Panc1 (cell line): ENCODE measurements around the gene OSTF1.

Experiments used
- POLR2AphosphoS5 ChIP-seq: IDR thresholded peaks from 2 replicates; pipeline ENCODE4 v1.6.1; 2012; ENCODE audit warnings: mild to moderate bottlenecking, low read depth, low read length, moderate library complexity
- TF ChIP-seq, protein P1 (sequence below): fragments of 450-650 bp; IDR thresholded peaks from 2 replicates; pipeline ENCODE4 v1.5.1; 2017; ENCODE audit warnings: mild to moderate bottlenecking
- TF ChIP-seq, protein P2 (sequence below), 2 experiments: IDR thresholded peaks; 2 replicates each; pipeline ENCODE4 v1.6.1; 2011 to 2012; ENCODE audit warnings: low read depth in 2 of 2, control low read depth in 1 of 2, low read length in 1 of 2, mild to moderate bottlenecking in 1 of 2, moderate library complexity in 1 of 2; ENCODE audit not compliant: insufficient read depth in 1 of 2

DNA sequence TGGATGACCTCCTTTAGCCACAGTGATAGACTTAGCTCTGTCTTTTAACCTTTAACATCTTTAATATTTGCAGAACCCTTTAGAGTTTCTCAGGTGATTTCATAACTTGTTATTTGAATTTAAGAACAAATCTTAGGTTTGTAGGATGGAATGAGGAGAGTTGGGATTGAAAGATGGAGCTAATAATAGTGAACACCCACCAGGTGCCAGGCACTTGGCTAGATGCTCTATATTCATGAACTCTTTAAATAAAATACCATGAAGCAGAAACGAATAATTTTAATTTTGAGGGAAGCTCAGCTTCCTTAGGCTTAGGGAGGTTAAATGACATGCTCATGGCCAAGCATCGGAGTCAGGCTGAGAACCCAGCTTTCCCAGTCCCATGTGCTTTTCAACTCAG is 40.8 kb upstream of the OSTF1 start:
- TF ChIP-seq, protein P1, sequence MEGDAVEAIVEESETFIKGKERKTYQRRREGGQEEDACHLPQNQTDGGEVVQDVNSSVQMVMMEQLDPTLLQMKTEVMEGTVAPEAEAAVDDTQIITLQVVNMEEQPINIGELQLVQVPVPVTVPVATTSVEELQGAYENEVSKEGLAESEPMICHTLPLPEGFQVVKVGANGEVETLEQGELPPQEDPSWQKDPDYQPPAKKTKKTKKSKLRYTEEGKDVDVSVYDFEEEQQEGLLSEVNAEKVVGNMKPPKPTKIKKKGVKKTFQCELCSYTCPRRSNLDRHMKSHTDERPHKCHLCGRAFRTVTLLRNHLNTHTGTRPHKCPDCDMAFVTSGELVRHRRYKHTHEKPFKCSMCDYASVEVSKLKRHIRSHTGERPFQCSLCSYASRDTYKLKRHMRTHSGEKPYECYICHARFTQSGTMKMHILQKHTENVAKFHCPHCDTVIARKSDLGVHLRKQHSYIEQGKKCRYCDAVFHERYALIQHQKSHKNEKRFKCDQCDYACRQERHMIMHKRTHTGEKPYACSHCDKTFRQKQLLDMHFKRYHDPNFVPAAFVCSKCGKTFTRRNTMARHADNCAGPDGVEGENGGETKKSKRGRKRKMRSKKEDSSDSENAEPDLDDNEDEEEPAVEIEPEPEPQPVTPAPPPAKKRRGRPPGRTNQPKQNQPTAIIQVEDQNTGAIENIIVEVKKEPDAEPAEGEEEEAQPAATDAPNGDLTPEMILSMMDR = no peak
- TF ChIP-seq, protein P2, sequence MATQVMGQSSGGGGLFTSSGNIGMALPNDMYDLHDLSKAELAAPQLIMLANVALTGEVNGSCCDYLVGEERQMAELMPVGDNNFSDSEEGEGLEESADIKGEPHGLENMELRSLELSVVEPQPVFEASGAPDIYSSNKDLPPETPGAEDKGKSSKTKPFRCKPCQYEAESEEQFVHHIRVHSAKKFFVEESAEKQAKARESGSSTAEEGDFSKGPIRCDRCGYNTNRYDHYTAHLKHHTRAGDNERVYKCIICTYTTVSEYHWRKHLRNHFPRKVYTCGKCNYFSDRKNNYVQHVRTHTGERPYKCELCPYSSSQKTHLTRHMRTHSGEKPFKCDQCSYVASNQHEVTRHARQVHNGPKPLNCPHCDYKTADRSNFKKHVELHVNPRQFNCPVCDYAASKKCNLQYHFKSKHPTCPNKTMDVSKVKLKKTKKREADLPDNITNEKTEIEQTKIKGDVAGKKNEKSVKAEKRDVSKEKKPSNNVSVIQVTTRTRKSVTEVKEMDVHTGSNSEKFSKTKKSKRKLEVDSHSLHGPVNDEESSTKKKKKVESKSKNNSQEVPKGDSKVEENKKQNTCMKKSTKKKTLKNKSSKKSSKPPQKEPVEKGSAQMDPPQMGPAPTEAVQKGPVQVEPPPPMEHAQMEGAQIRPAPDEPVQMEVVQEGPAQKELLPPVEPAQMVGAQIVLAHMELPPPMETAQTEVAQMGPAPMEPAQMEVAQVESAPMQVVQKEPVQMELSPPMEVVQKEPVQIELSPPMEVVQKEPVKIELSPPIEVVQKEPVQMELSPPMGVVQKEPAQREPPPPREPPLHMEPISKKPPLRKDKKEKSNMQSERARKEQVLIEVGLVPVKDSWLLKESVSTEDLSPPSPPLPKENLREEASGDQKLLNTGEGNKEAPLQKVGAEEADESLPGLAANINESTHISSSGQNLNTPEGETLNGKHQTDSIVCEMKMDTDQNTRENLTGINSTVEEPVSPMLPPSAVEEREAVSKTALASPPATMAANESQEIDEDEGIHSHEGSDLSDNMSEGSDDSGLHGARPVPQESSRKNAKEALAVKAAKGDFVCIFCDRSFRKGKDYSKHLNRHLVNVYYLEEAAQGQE (IDR thresholded peaks at IDR 0.05; ENCODE audit: insufficient read depth in 1 of 2, low read depth in 2 of 2, low read length in 1 of 2) = no peak
- no peak for TF ChIP-seq POLR2AphosphoS5
